MM.1S (cell line): ENCODE results near the gene CEL.

Experiments
- DNase-seq: peaks from one replicate; pipeline ENCODE4 v3.0.0-alpha.2; 2015
- H2AFZ ChIP-seq: fragments of 300-600 bp; sonication (generic); 2 replicates; pipeline ENCODE4 v1.6.0; 2016; ENCODE audit warnings: antibody characterized with exemption, low read length
- H3F3A ChIP-seq: fragments of 300-600 bp; sonication (generic); 2 replicates; pipeline ENCODE4 v1.6.1; 2016; ENCODE audit warnings: mild to moderate bottlenecking, antibody characterized with exemption, low read length, moderate library complexity, mixed read lengths; ENCODE audit not compliant: insufficient read depth
- H3K27ac ChIP-seq: fragments of 300-600 bp; sonication (generic); 2 replicates; pipeline ENCODE4 v1.5.1; 2016; ENCODE audit warnings: mild to moderate bottlenecking, low read length
- H3K27me3 ChIP-seq: fragments of 300-600 bp; sonication (generic); replicated peaks from 2 replicates; pipeline ENCODE4 v1.6.0; 2016; ENCODE audit warnings: low read length; ENCODE audit not compliant: insufficient read depth
- H3K36me3 ChIP-seq: fragments of 300-600 bp; sonication (generic); replicated peaks from 2 replicates; pipeline ENCODE4 v1.6.1; 2016; ENCODE audit warnings: mild to moderate bottlenecking, low read length, mixed read lengths; ENCODE audit not compliant: insufficient read depth
- H3K4me1 ChIP-seq: fragments of 300-600 bp; sonication (generic); 2 replicates; pipeline ENCODE4 v1.6.1; 2016; ENCODE audit warnings: low read length, mixed read lengths
- H3K4me2 ChIP-seq: fragments of 300-600 bp; sonication (generic); 2 replicates; pipeline ENCODE4 v1.6.0; 2016; ENCODE audit warnings: low read depth, low read length
- H3K4me3 ChIP-seq: fragments of 300-600 bp; sonication (generic); 2 replicates; pipeline ENCODE4 v1.5.1; 2016; ENCODE audit warnings: low read length, mixed read lengths
- H3K79me2 ChIP-seq: fragments of 300-600 bp; sonication (generic); 2 replicates; pipeline ENCODE4 v1.6.1; 2016; ENCODE audit warnings: mixed run types, low read length, mixed read lengths
- H3K9ac ChIP-seq: fragments of 300-600 bp; sonication (generic); 2 replicates; pipeline ENCODE4 v1.6.1; 2016; ENCODE audit warnings: low read length, mixed read lengths
- H3K9me2 ChIP-seq: fragments of 300-600 bp; sonication (generic); replicated peaks from 2 replicates; pipeline ENCODE4 v1.6.1; 2016; ENCODE audit warnings: mild to moderate bottlenecking, low read length, mixed read lengths; ENCODE audit not compliant: insufficient read depth
- H3K9me3 ChIP-seq: fragments of 300-600 bp; sonication (generic); replicated peaks from 2 replicates; pipeline ENCODE4 v1.6.1; 2016; ENCODE audit warnings: mild to moderate bottlenecking, low read length, mixed read lengths; ENCODE audit not compliant: insufficient read depth
- H4K20me1 ChIP-seq: fragments of 300-600 bp; sonication (generic); 2 replicates; pipeline ENCODE4 v1.6.1; 2016; ENCODE audit warnings: mild to moderate bottlenecking, low read length, moderate library complexity, mixed read lengths; ENCODE audit not compliant: insufficient read depth
- CTCF ChIP-seq: fragments of 300-600 bp; sonication (generic); IDR thresholded peaks from 2 replicates; pipeline ENCODE4 v1.5.1; 2016; ENCODE audit warnings: antibody characterized with exemption, low read length, mixed read lengths
- EZH2 ChIP-seq: fragments of 300-600 bp; sonication (generic); optimal IDR thresholded peaks from 2 replicates; pipeline ENCODE3; 2017; ENCODE audit warnings: low read depth, mild to moderate bottlenecking, antibody characterized with exemption, low read length, mixed read lengths
- EZH2phosphoT487 ChIP-seq: fragments of 300-600 bp; sonication (generic); IDR thresholded peaks from 2 replicates; pipeline ENCODE4 v1.6.1; 2018; ENCODE audit warnings: antibody characterized with exemption, low read length

Gene CEL

GRCh38 chr9:133118568-133118967, 56.8 kb downstream of the CEL start:
- Histone ChIP-seq H3K9me2 (no peaks in the 10 kb centered on the region), H3K9ac (no peak overlapping the region), H3K79me2 (peaks cover 17% of the 10 kb centered on the region), H4K20me1 (no peaks in the 10 kb centered on the region), H3F3A (peaks cover 6% of the 10 kb centered on the region; the same call in 1 of the 2 replicates), H3K27ac (no peak overlapping the region), H3K27me3 (no peaks in the 10 kb centered on the region), H3K9me3 (no peaks in the 10 kb centered on the region), H3K4me1 (0 out of 2 replicates have a peak, but pooled peaks cover 3% of the 10 kb centered on the region), H2AFZ (no peak overlapping the region), H3K4me3 (no peak overlapping the region), H3K4me2 (no peak overlapping the region), H3K36me3 (no peaks in the 10 kb centered on the region)
- TF ChIP-seq EZH2phosphoT487 (no peak), CTCF (no peak), EZH2 (no peak)
- no peak for DNase-seq

GRCh38 chr9:133119103-133119845, 57.5 kb downstream of the CEL start:
- Histone ChIP-seq H2AFZ (no peak overlapping the region), H3K27ac (no peak overlapping the region), H4K20me1 (no peaks in the 10 kb centered on the region), H3K27me3 (no peaks in the 10 kb centered on the region), H3K4me3 (no peak overlapping the region), H3K79me2 (peaks cover 17% of the 10 kb centered on the region), H3K4me1 (0 out of 2 replicates have a peak, but pooled peaks cover 3% of the 10 kb centered on the region), H3K9me3 (no peaks in the 10 kb centered on the region), H3K4me2 (no peak overlapping the region), H3F3A (peaks cover 6% of the 10 kb centered on the region; the same call in 1 of the 2 replicates), H3K9ac (no peak overlapping the region), H3K36me3 (no peaks in the 10 kb centered on the region), H3K9me2 (no peaks in the 10 kb centered on the region)
- TF ChIP-seq EZH2phosphoT487, result no peak
- TF ChIP-seq CTCF, result no peak
- no peak for TF ChIP-seq EZH2
- no peak for DNase-seq

- Histone ChIP-seq H3K9me2 (no peaks in the 10 kb centered on the region), H3K79me2 (peaks cover 17% of the 10 kb centered on the region), H3K9ac (peak overlapping the region; percentile 83; the same call in 1 of the 2 replicates), H2AFZ (no peak overlapping the region), H3K27me3 (no peaks in the 10 kb centered on the region), H3K36me3 (no peaks in the 10 kb centered on the region), H3K9me3 (no peaks in the 10 kb centered on the region), H3K4me2 (peak overlapping the region; percentile 98), H3K27ac (no peak overlapping the region), H3K4me3 (peak overlapping the region; percentile 65; the same call in 1 of the 2 replicates), H4K20me1 (no peaks in the 10 kb centered on the region), H3K4me1 (0 out of 2 replicates have a peak, but pooled peaks cover 3% of the 10 kb centered on the region), H3F3A (peaks cover 6% of the 10 kb centered on the region; the same call in 1 of the 2 replicates)
- no peak for TF ChIP-seq CTCF
- TF ChIP-seq EZH2, result no peak
- TF ChIP-seq EZH2phosphoT487, result no peak
- DNase-seq, result no peak
Measured at GRCh38 chr9:133119846-133120500, 58.2 kb downstream of the CEL start.
